Spleen (tissue), 7 donors: ENCODE results near the gene CRELD2.

Experiments used
- CTCF ChIP-seq, 11 experiments: fragments of 200-600 bp in 7 of 11; fragments of 450-650 bp in 4 of 11; sonication (generic) in 4 of 11; IDR thresholded peaks in 8 of 11; conservative IDR thresholded peaks in 3 of 11; 1 replicate in 7 of 11; 2 replicates in 4 of 11; pipeline versions ENCODE4 v1.4.0 to v1.8.0; 2016 to 2021; ENCODE audit warnings: antibody characterized with exemption in 11 of 11, inconsistent platforms in 4 of 11, mild to moderate bottlenecking in 1 of 11
- POLR2A ChIP-seq, 3 donors: fragments of 450-650 bp; IDR thresholded peaks; one replicate each; pipeline ENCODE4 v1.5.1; 2017; ENCODE audit warnings: antibody characterized with exemption in 3 of 3, mild to moderate bottlenecking in 1 of 3
- POLR2AphosphoS5 ChIP-seq, 3 donors: sonication (generic); formaldehyde crosslinking; IDR thresholded peaks; one replicate each; pipeline ENCODE4 v1.5.1; 2017; ENCODE audit warnings: antibody characterized with exemption in 3 of 3
- donor health status: DM: no; HTN: no; CAD: no; lungs with moderate emphysema.
- donor health status: DM: no; HTN: no; CAD: no.
- donor health status: DM: no; HTN: no; CAD: no.

- TF ChIP-seq POLR2A (IDR thresholded peaks at IDR 0.05) (no peak), CTCF (IDR thresholded peaks at IDR 0.05 in 8 of 11, conservative IDR thresholded peaks at IDR 0.05 in 3 of 11) (no peak), POLR2AphosphoS5 (IDR thresholded peaks at IDR 0.05) (no peak)
Observed at GRCh38 chr22:49885281-49885680, 33.2 kb upstream of the CRELD2 start.
